SK-N-SH treated with all-trans-retinoic acid at 6 μM for 48 hours (cell line): Measurements from ENCODE around the gene OAF.

Source experiments
- ATAC-seq: fragments of 200-7000 bp; cut with Tn5 transposase; 3 replicates; pipeline ENCODE4 v1.9.1; 2020; ENCODE audit warnings: mild to moderate bottlenecking, moderate library complexity
- ARNTL ChIP-seq: fragments of 450-650 bp; formaldehyde crosslinking; IDR thresholded peaks from 2 replicates; pipeline ENCODE4 v1.5.0; 2020; ENCODE audit warnings: low read depth, mild to moderate bottlenecking, moderate library complexity, borderline replicate concordance
- CSDC2 ChIP-seq: fragments of 250-450 bp; sonication (Bioruptor Pico); IDR thresholded peaks from 2 replicates; pipeline ENCODE4 v1.5.0; 2020; ENCODE audit warnings: mild to moderate bottlenecking, moderate library complexity
- ESRRG ChIP-seq: fragments of 250-450 bp; sonication (Bioruptor Pico); IDR thresholded peaks from 2 replicates; pipeline ENCODE4 v1.6.1; 2021; ENCODE audit warnings: mild to moderate bottlenecking
- GLIS3 ChIP-seq: fragments of 250-450 bp; sonication (Bioruptor Pico); IDR thresholded peaks from 2 replicates; pipeline ENCODE4 v1.5.0; 2020; ENCODE audit warnings: mild to moderate bottlenecking, moderate library complexity
- ISL1 ChIP-seq: fragments of 250-450 bp; sonication (Bioruptor Pico); IDR thresholded peaks from 2 replicates; pipeline ENCODE4 v2.1.2; 2022; ENCODE audit warnings: mild to moderate bottlenecking, moderate library complexity
- OSR1 ChIP-seq: fragments of 250-450 bp; sonication (Bioruptor Pico); IDR thresholded peaks from 2 replicates; pipeline ENCODE4 v1.8.0; 2022; ENCODE audit warnings: moderate library complexity, mild to moderate bottlenecking, inconsistent platforms
- PPARA ChIP-seq: fragments of 250-450 bp; sonication (Bioruptor Pico); IDR thresholded peaks from 2 replicates; pipeline ENCODE4 v1.5.0; 2020; ENCODE audit warnings: mild to moderate bottlenecking, borderline replicate concordance
- RARB ChIP-seq: fragments of 250-450 bp; sonication (Bioruptor Pico); IDR thresholded peaks from 2 replicates; pipeline ENCODE4 v1.8.0; 2021; ENCODE audit warnings: mild to moderate bottlenecking, moderate library complexity
- SNAI2 ChIP-seq: fragments of 250-450 bp; sonication (Bioruptor Pico); IDR thresholded peaks from 2 replicates; pipeline ENCODE4 v1.5.0; 2020; ENCODE audit warnings: mild to moderate bottlenecking, moderate library complexity
- TCF4 ChIP-seq: fragments of 250-450 bp; sonication (Bioruptor Pico); IDR thresholded peaks from 2 replicates; pipeline ENCODE4 v1.8.0; 2021; ENCODE audit warnings: mild to moderate bottlenecking, moderate library complexity, borderline replicate concordance
- ZC3H10 ChIP-seq: fragments of 250-450 bp; sonication (Bioruptor Pico); IDR thresholded peaks from 2 replicates; pipeline ENCODE4 v1.5.1; 2021; ENCODE audit warnings: mild to moderate bottlenecking, moderate library complexity
- ZFP3 ChIP-seq: fragments of 250-450 bp; sonication (Bioruptor Pico); IDR thresholded peaks from 2 replicates; pipeline ENCODE4 v1.5.0; 2020; ENCODE audit warnings: mild to moderate bottlenecking, moderate library complexity
- ZFP30 ChIP-seq: fragments of 450-650 bp; formaldehyde crosslinking; IDR thresholded peaks from 2 replicates; pipeline ENCODE4 v1.5.0; 2022; ENCODE audit warnings: mild to moderate bottlenecking, moderate library complexity
- ZNF565 ChIP-seq: fragments of 450-650 bp; formaldehyde crosslinking; conservative IDR thresholded peaks from 2 replicates; pipeline ENCODE4 v1.5.0; 2020; ENCODE audit warnings: low read depth, mild to moderate bottlenecking, moderate library complexity
- ZNF70 ChIP-seq: fragments of 450-650 bp; formaldehyde crosslinking; IDR thresholded peaks from 2 replicates; pipeline ENCODE4 v1.5.0; 2020; ENCODE audit warnings: mild to moderate bottlenecking, moderate library complexity
- TF ChIP-seq, protein P1 (sequence below): fragments of 250-450 bp; sonication (Bioruptor Pico); IDR thresholded peaks from 2 replicates; pipeline ENCODE4 v1.5.1; 2020; ENCODE audit warnings: low read depth, mild to moderate bottlenecking, moderate library complexity
- TF ChIP-seq, protein P2 (sequence below): fragments of 250-450 bp; sonication (Bioruptor Pico); IDR thresholded peaks from 2 replicates; pipeline ENCODE4 v1.5.1; 2021; ENCODE audit warnings: mild to moderate bottlenecking, moderate library complexity
- TF ChIP-seq, protein P3 (sequence below): fragments of 250-450 bp; sonication (Bioruptor Pico); IDR thresholded peaks from 2 replicates; pipeline ENCODE4 v1.8.0; 2021; ENCODE audit warnings: low read depth, mild to moderate bottlenecking, moderate library complexity, borderline replicate concordance
- TF ChIP-seq, protein P4 (sequence below): fragments of 250-450 bp; sonication (Bioruptor Pico); IDR thresholded peaks from 2 replicates; pipeline ENCODE4 v1.8.0; 2020; ENCODE audit warnings: mild to moderate bottlenecking, moderate library complexity, borderline replicate concordance

The OAF gene

DNA sequence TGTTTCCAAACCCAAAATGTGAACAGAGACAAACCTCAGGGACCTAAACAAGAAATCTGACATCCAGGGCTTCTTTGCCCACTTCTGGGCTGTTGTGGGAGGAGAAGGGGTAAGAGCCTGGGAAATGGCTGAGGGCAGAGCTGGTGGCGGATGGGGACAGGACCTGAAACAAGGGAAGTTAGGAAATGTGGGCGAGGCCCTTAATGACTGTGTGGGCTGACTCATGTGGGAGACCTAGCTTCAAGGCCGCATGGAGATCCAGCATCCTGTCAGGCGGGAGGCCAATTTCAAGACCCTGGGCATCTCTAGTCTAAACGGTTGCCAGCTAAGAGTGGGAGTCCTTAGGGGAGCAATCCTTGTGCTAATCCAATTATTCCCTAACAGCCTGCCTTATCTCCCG lies 2.1 kb upstream of the OAF start (continued):
- TF ChIP-seq SNAI2 (CRISPR knock-in tag) (no peak), ZFP3 (no peak), ZFP30 (CRISPR knock-in tag) (no peak), TCF4 (CRISPR knock-in tag) (no peak)

DNA sequence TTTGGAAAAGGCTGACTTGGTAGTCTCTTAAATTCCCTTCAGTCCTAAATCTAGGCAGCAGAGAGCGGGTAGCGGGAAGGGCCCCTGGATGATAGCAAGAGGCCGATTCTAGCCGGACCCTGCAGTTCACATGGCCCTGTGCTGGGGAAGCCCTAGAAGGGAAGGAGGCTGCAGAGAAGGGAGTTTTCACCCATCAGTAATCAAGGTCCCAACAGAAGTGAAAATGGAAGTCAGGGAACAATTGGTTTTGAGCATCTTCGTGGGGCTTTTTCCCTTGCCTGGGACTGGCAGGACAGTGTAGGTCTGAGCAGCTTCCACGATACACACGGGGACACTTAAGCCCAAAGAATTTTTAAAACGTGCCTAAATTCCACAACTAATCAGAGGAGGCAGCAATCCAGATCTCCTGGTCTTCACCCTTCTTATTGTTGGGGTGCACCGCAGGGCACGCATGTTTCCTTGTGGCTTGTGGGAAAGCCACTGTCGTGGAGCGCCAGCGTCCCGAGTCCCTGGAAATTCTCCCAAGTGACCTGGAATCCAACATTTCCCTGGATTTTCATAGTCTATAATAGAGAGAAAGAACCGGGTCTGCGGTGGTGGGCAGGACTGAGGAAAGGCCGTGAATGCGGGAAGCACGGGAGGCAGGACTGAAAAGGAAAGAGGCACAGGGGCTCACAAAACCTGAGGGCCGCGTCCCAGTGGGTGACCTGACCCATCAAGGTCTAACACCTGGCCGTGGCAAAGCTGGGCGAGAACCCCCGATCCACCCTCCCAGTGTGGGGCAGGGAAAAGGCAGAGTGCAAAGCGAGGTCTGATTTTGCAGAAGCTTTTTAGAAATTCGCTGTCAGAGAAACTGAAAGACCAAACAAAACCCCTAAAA lies 846 bp upstream of the OAF start:
- TF ChIP-seq ZNF70 = no peak
- no peak for TF ChIP-seq ESRRG (CRISPR knock-in tag)
- TF ChIP-seq, protein P1, sequence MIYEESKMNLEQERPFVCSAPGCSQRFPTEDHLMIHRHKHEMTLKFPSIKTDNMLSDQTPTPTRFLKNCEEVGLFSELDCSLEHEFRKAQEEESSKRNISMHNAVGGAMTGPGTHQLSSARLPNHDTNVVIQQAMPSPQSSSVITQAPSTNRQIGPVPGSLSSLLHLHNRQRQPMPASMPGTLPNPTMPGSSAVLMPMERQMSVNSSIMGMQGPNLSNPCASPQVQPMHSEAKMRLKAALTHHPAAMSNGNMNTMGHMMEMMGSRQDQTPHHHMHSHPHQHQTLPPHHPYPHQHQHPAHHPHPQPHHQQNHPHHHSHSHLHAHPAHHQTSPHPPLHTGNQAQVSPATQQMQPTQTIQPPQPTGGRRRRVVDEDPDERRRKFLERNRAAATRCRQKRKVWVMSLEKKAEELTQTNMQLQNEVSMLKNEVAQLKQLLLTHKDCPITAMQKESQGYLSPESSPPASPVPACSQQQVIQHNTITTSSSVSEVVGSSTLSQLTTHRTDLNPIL (CRISPR knock-in tag) = no peak
- no peak for TF ChIP-seq TCF4 (CRISPR knock-in tag)
- no peak for TF ChIP-seq CSDC2 (CRISPR knock-in tag)
- TF ChIP-seq ARNTL = no peak
- TF ChIP-seq SNAI2 (CRISPR knock-in tag) = no peak
- no peak for TF ChIP-seq PPARA (CRISPR knock-in tag)
- TF ChIP-seq, protein P2, sequence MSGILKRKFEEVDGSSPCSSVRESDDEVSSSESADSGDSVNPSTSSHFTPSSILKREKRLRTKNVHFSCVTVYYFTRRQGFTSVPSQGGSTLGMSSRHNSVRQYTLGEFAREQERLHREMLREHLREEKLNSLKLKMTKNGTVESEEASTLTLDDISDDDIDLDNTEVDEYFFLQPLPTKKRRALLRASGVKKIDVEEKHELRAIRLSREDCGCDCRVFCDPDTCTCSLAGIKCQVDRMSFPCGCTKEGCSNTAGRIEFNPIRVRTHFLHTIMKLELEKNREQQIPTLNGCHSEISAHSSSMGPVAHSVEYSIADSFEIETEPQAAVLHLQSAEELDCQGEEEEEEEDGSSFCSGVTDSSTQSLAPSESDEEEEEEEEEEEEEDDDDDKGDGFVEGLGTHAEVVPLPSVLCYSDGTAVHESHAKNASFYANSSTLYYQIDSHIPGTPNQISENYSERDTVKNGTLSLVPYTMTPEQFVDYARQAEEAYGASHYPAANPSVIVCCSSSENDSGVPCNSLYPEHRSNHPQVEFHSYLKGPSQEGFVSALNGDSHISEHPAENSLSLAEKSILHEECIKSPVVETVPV (CRISPR knock-in tag) = no peak
- no peak for TF ChIP-seq ZFP30 (CRISPR knock-in tag)
- TF ChIP-seq ZFP3 = no peak
- no peak for TF ChIP-seq OSR1 (CRISPR knock-in tag)
- TF ChIP-seq, protein P3, sequence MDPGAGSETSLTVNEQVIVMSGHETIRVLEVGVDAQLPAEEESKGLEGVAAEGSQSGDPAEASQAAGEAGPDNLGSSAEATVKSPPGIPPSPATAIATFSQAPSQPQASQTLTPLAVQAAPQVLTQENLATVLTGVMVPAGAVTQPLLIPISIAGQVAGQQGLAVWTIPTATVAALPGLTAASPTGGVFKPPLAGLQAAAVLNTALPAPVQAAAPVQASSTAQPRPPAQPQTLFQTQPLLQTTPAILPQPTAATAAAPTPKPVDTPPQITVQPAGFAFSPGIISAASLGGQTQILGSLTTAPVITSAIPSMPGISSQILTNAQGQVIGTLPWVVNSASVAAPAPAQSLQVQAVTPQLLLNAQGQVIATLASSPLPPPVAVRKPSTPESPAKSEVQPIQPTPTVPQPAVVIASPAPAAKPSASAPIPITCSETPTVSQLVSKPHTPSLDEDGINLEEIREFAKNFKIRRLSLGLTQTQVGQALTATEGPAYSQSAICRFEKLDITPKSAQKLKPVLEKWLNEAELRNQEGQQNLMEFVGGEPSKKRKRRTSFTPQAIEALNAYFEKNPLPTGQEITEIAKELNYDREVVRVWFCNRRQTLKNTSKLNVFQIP (CRISPR knock-in tag) = no peak
- TF ChIP-seq, all 23 proteins: peak for 0
- no peak for ATAC-seq

DNA sequence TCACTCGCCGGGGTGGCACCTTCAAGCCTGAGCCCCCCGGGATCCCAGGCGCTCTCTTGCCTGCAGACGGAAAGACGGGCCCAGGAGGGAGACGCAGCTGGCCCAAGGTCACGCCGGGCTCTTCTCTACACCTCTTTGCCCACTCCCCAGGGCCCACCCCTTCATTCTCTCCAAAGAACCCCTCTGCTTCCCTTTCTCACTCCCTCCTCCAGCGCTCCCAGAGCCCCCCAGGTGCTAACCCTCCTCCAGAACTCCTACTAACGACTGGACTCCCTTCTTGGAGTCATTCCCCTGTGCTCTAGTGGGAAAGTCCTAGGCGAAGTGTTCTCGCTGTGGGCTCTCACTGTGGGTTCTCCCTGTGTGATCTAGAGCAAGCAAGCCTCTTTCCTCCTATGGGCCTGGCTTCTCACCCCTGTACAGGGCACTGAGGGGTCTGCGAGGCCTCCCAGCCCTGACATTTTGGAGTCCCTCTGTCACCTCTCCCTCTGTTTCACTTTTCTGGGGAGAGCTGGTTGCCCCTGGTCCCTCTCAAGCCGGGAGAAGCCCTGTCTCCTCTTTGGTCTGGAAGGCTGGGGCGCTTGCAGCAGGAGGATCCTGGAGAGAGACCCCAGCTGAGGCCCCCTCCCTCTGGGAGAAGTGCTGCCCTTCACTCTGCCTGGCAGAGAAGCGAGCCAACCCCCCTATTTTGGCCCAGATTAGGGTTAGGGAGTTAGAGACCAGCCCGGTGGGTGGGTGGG lies 858 bp downstream of the OAF start:
- no peak for TF ChIP-seq ESRRG (CRISPR knock-in tag)
- TF ChIP-seq, protein P2 (CRISPR knock-in tag) = no peak
- TF ChIP-seq, protein P4, sequence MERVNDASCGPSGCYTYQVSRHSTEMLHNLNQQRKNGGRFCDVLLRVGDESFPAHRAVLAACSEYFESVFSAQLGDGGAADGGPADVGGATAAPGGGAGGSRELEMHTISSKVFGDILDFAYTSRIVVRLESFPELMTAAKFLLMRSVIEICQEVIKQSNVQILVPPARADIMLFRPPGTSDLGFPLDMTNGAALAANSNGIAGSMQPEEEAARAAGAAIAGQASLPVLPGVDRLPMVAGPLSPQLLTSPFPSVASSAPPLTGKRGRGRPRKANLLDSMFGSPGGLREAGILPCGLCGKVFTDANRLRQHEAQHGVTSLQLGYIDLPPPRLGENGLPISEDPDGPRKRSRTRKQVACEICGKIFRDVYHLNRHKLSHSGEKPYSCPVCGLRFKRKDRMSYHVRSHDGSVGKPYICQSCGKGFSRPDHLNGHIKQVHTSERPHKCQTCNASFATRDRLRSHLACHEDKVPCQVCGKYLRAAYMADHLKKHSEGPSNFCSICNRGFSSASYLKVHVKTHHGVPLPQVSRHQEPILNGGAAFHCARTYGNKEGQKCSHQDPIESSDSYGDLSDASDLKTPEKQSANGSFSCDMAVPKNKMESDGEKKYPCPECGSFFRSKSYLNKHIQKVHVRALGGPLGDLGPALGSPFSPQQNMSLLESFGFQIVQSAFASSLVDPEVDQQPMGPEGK (CRISPR knock-in tag) = no peak
- no peak for TF ChIP-seq ZNF565 (CRISPR knock-in tag)
- TF ChIP-seq ISL1 (CRISPR knock-in tag) = no peak
- peak; percentile 9 for ATAC-seq

DNA sequence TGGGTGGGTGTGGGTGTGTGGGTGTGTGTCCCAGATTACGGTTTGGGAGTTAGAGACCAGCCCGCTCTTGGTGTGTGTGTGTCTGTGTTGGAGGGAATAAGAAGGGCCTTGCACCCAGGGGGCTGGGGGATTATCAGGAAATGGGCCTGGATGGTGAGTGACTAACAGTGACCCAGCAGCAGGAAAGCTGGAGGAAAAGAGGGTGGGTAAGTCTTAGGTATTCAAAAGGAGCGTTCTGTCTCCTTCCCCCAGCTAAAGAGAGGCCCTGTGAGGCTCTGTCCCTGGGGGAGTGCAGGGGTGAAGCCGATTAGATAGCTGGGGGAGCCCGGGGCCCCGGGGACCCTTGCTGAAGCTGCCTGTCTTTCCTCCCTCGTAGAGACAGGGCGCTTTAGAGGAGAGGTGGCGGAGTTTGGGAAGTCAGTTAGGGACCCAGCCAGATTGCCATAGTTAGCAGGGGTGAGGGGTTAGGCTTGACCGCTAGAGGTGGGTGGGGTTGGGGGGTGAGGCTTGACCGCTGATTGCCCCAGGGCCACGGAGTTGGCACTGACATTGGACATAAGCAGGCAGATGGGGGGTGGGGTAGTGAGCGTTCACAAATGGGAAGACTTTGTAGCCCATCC lies 1.5 kb downstream of the OAF start:
- no peak for ATAC-seq
- TF ChIP-seq, protein P4 (CRISPR knock-in tag) = no peak
- TF ChIP-seq ZFP3 = no peak
- no peak for TF ChIP-seq ZC3H10 (CRISPR knock-in tag)
- no peak for TF ChIP-seq RARB (CRISPR knock-in tag)
- TF ChIP-seq, protein P2 (CRISPR knock-in tag) = no peak
- no peak for TF ChIP-seq OSR1 (CRISPR knock-in tag)
- TF ChIP-seq SNAI2 (CRISPR knock-in tag) = no peak
- TF ChIP-seq GLIS3 (CRISPR knock-in tag) = no peak
- TF ChIP-seq, protein P3 (CRISPR knock-in tag) = no peak
- TF ChIP-seq ZNF565 (CRISPR knock-in tag) = no peak
